Measurements from ENCODE around the gene CCDC88C.
A peak's percentile ranks its signal among the peaks of the same experiment; 100 is the strongest.

The CCDC88C gene

GRCh38 chr14:91343051-91343450 is 74.6 kb downstream of the CCDC88C start:
- DNase-seq = no peak

DNA sequence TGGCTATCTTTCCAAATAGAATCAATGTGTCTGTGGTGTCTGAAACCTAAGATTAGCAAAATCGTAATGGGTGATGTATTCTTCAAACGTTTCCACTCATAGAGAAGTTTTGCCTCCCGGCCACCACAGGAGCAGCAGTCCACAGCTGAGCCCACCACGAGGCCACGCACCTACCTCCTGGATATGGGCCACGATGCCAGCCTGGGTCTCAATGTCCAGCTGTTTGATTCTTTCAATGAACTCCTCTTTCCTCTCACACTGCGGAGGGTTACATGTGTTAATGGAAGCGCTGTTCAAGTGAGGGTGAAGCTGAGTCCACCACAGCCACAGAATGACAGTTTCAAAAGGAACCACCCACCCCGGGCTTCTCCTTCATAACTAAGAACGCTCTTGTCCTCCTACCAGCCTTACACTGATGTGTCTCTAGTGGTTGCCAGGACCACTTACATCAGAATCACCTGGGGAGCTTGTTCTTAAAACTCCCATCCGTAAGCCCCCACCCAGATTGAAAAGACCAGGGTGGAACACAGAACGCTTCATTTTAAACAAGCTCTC is 75.3 kb downstream of the CCDC88C start:
- no peak for DNase-seq

GRCh38 chr14:91341751-91342154 is 75.9 kb downstream of the CCDC88C start:
- no peak for DNase-seq

DNA sequence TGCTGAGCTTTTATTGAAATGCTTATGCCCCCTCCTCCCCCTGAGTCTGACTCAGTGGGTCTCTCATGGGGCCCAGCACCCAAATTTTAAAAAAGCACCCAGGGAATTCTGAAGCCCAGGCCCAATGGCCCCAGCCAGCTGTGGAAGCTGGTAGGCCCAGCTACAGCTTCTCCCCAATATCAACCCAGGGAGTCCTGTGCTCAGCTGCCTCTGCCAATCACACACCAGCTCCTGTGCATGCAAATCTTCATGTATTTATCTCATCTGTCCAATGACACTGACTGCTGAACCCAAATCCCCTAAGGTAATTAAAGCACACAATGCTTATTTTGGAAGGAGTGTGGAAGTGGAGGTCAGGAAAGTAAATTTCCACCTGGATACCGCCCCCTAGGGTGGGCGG is 76.3 kb downstream of the CCDC88C start:
- peak; percentile 10 for DNase-seq

DNA sequence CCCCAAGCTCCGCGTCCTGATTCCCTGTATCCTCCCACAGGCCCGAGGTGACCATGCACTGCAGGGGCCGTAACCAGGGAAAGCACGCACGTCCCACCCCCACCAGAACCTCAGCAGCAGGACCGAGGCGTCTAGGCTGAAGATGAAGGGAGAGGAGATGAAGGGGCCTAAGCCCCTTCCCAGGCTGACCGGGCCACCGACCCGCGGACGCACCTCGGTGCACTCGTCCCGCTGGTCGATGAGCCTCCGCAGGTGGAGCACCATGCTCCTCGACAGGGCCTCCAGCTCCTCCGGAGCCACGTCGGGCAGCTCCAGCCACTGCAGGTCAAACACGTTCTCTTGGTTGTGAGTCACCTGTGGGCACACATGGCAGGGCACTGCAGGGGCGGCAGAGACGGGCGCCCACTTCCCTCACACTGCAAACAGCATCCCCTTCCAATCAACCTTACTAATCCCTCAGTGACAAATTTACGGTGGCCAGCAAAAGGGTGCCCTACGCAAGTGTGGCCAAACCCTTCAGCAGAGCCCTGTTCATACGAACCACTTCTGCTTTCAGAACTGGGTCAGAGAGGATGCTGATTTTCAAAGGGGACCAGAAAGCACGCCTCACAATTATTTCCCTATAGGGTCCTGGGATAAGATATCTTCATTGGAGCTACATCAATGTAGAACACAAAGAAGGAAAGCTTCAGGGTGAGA is 77.8 kb downstream of the CCDC88C start:
- no peak for DNase-seq

DNA sequence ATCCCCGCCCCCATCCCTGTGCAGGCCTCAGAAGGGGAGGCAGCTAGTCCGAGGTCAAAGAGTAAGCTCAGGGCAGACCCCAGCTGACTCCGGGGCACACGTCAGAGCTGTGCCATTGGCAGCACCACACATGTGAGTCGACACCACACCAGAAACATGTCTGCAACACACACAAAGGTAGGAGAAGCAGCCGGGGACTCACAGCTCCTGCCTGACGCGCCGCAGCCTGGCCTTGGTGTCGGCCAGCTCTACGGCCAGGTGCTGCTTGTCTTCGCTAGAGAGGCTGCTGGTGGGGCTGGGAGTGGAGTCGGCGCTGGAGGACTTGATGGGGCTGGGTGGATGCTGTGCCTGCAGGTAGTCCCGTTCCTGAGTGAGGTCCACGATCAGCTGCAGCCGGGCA is 78.5 kb downstream of the CCDC88C start:
- DNase-seq = no peak

DNA sequence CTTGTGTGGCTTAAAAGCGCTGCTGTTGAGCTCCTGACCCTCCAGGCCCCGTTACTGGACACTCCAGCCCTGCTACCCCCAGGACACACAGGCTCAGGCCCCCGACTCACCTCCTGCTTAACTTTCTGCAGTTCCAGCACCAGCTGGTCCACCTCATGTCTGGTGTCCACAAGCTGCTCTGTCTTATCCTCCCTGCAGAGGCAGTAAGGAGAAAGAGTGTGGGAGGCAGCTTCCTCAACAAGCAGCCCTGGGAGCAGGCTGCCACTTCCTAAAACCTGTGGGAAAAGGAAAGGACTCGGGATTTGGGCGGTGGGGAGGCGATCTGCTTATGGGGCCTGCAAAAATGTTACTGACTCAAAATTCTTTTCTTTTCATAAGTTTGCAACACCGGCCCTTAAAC is 79.2 kb downstream of the CCDC88C start:
- DNase-seq = no peak

GRCh38 chr14:91337699-91338335 is 79.8 kb downstream of the CCDC88C start:
- DNase-seq = no peak

DNA sequence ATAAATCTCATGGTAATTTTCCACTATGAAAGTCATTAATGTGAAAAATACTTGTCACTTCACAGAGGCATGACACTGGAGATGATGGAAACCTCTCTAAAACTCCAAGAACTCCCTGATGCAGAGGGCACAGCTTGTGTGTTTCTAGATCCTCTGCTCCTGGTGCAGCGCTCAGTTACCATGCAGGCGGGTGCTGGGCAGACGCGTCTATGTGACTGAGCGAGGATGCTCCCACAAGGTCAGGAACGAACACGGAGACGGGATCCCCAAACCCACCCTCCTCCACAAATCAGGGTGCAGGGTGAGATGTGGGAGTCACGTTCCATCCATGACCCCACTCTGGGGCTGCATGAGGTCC is 81.5 kb downstream of the CCDC88C start:
- no peak for DNase-seq

GRCh38 chr14:91335191-91336092 is 82.2 kb downstream of the CCDC88C start:
- no peak for DNase-seq

DNA sequence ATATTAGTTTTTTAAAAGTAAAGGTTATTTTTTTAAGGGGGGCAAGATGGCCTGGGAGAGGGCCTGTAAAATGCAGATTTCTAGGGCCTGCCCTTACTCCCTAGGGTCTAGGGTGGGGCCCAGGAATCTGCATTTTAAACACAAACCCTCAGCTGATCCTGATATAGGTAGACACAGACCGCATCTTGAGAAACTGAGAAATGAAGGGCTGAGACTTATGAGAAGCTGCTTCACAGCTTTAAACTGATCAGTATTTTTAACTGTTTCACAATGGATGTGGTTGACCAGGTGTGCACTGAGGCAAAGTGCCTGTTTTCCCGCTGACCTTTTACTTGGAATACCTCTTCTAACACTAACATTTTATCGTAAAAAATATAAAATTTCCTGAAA is 84.0 kb downstream of the CCDC88C start:
- DNase-seq = no peak

DNA sequence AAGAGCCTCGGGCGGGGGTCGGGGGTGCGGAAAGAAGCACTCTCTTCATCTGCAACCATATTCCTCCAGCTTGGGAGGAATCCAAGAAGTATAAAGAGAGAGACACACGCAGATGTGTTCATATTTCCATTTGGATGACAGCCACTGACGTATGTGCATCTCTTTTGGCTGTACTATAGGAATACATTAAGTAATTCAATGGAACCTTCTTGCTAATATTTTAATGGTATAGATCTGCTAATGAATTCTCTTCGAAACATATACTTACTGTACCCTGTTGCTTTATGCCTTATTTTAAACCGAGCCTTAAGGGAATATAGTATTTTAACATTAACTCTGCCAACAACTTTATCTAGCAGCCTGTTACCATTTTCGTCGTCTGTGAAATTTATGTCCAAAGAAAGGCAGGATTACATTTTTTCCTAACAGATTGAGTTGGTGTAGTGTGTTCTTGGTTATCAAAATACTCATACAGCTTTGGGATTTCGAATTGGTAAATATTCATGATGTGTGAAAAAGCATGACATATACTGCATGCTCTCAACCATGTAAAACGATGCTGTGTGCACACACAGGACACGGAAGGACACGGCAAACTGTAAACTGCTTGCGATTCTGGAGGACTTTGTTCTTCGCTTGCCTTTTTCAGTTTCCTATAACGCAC is 84.5 kb downstream of the CCDC88C start:
- no peak for DNase-seq

DNA sequence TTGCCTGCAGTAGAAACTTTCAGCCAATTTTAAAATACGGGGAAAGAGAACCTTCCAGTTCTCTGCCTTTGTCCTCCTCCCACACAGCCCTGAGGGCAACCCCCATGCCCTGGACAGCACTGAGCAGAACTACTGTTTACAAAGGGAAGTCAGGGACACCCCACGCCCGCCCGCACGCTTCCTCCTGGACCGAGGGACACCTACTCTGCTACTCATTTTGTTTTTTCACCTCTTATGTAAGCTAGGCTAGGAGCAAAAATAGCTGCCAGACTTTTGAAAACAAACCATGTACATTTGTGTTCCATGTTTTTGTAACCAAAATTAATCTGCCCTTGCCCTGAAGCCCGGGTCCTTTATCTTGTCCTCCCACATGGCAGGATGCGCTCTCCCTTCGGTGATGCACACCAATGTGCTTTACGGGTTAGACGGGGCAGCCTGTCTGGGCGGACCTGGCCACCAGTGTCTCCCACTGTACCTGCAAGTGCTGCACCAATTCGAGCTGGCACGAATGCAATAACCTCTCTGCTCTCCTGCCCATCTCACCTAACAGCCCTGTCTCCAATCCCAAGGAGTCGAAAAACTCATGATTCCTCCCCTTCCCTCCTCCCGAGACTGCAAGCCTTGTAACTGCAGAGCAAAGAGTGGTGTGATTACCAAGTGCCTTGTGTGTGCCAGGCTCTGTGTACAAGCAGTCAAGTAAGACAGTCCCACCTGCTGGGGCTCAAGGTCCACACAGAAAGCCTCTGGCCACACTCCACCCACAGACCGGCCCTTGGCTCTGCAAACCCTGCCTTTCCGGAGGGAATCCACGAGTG is 85.2 kb downstream of the CCDC88C start:
- DNase-seq = no peak

DNA sequence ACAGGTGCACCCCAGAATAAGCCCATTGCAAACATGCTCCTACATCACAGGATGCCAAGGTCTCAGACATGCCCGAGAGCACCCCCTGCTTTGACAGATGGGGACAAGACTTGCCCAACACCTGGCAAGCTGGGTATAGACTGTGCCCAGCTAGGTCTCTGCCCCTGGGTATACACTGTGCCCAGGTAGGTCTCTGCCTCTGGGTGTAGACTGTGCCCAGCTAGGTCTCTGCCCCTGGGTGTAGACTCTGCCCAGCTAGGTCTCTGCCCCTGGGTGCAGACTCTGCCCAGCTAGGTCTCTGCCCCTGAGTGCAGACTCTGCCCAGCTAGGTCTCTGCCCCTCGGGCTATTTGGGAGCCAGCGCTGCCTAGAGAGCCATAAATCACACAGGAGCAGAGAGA is 85.9 kb downstream of the CCDC88C start:
- no peak for DNase-seq

- DNase-seq = no peak
Observed at GRCh38 chr14:91330856-91331255, 86.8 kb downstream of the CCDC88C start.

DNA sequence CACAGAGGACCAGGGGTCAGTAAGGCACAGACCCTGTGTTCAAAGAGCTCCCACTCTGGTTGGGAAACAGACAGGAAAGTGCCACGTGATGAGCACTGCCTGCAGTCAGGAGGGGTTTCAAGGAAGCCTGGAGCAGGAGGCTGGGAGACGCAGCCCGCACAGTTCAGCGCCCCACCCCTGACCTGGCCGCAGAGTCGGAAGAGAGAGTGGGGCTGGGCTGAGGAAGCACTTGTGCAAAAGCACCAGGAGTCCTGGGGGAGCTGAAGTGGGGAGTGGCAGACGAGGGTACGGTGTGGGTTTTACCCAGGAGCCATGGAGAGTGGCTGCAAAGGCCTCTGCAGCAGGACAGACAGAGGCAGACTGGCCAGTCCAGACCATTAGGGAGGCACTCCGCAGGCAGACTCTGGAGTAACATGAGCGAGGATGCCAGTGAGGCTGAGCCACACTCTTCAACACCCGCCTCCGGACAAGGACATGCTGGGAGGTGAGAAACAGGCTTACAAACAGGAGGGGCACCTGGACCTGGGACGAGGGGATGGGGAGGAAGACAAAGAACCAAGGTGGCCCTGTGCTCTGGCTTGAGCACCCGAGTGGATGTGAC is 87.4 kb downstream of the CCDC88C start:
- no peak for DNase-seq

DNA sequence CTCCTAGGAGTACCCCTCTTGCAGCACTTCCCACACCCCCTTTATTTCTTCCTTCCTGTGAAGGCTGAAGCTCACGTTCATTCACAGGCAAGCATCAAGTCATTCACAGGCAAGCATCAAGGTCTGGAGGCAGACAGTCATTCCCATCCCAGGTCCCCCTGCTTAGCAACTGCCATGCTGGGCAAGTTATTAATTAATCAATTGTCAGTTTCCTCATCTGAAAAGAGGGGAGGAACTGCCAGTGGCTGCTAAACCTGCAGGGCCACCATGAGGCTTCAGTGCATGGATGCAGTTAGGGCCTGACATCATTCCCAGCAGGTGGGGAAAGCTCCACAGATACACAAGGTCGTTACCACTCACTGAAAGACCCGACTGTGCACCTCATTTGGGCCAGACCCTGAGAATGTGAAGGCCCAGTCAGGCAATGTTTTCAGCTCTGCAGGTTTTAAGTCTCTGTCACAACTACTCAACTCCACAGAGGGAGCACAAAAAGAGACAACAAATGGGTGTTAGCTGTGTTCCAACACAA is 88.1 kb downstream of the CCDC88C start:
- DNase-seq = no peak

DNA sequence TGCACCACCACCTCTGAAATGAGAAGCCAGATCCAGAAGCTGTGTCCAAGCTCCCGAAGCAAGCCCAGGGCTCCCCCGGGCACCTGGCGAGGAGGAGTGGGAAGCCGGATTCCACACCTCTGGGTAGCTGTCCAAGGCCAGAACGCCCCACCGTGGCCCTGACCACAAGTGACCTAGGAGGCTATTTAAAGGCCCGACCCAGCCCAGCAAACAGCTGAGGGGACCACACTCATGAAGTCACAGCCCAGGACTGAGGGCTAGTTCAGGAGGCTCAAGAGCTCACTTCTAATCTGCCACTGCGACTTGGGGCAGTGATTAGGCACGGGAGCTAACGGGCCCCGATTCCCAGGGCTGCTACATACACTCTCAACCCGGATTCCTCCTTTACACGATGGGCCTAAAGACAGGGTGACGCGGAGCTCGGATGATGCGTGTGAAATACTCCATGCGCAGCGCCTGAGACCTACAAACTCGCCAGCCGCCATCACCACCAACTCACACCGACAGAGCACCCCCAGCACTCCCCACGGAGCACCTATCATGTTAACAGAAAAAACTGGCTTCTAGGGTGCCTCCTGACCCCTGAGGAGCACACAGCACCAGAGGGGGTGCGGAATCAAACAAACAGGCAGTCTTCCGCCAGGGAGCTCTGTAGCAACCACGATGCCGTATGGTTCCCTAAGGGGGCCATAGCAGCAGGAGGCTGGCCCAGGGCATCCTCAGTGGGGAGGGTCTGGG is 89.1 kb downstream of the CCDC88C start:
- no peak for DNase-seq

- DNase-seq = no peak
Observed at GRCh38 chr14:91327661-91328312, 89.8 kb downstream of the CCDC88C start.

DNA sequence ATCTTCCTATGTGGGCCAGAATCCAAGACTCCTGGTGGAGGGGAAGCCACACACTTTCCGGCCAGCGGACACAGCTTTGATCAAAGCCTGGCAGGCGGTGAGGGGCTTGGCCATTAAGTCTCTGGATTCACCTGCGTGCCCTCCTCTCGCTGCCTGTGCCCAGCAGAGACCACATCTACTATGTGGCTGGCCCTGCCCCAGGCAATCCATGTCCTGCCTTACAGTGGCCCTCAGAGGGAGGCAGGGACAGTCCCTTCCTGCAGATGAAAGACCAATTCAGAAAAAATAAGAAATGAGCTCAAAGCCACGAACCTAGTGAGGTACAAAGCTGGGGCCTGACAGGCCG is 90.4 kb downstream of the CCDC88C start:
- no peak for DNase-seq

All from NCI-H82 (cell line).